ENCODE measurements around the gene FAM240A. TPM values are rescaled to one million over a fixed set of nuclear protein-coding genes. Genes with fewer than 3 reads are reported as not detected.
"Not testable (repeated sequence)": the region's sequence is repeated elsewhere in the genome, so short reads cannot be mapped to it uniquely, and the experiment has no call there.

FAM240A gene
- total RNA-seq, 1 donor from 2014 or later: not detected

DNA sequence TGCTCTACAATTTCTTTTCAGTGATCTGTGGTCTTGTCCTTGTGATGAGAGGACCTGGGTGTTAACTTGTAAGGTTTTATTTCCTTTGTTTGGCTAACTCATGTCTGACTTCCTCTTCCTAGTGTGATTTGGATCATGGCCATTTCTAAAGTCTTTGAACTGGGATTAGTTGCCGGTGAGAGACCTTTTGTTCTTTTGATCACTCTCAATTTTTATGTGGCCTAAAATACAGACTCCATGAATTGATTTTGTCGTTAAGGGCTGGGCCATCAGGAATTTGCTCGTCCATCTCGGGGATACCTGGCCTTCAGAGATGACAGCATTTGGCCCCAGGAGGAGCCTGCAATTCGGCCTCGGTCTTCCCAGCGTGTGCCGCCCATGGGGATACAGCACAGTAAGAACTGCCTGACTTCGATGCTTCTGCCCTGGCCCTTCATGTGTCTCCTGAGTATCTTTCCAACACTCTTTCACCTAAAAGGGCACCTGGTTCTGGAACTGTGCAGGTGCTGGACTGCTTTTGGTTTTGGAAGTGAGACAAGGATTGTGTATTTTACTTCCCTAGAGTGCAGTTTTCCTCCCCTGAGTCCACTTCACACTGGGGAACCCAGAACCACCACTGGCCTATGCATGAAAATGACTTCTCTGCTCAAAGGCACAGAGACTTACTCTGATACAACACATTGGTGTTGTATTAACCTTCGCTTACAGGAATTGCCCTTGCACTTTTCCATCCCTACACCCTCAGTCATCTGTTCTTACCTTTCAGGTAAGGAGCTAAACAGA, 33.2 kb upstream of the FAM240A start:
- intact Hi-C loops (cut with micrococcal nuclease): no loop called here

DNA sequence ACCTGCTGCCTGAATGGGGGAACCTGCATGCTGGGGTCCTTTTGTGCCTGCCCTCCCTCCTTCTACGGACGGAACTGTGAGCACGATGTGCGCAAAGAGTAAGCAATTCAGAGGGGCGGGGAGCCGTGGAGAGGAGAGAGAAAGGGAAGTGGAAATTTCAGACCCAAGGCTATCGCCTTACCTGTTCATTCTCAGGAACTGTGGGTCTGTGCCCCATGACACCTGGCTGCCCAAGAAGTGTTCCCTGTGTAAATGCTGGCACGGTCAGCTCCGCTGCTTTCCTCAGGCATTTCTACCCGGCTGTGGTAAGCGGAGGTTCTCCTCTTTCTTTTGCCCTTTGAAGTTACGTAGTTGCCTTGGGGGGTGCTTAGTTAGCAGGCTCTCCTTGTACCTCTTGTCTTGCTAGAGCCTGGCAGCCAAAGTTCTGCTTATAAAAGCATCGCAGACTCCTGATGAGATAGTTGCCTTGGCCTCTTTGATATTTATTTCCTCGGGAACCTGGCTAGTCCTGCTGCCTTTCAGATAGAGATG, 32.5 kb upstream of the FAM240A start:
- no peak for DNase-seq
- intact Hi-C loops (cut with micrococcal nuclease): no loop called here
- Mint-ChIP-seq H3K27me3 (peaks cover 12% of the 10 kb centered on the region), H3K4me1 (peaks cover 2% of the 10 kb centered on the region), H3K9me3 (no peaks in the 10 kb centered on the region), H3K27ac (no peak overlapping the region), H3K36me3 (ENCODE audit: low read depth) (no peaks in the 10 kb centered on the region), H3K4me3 (no peak overlapping the region)

More for the DNA sequence above, 33.2 kb upstream of the FAM240A start:
- Mint-ChIP-seq H3K4me1 (peaks cover 2% of the 10 kb centered on the region), H3K27me3 (peaks cover 12% of the 10 kb centered on the region), H3K4me3 (no peak overlapping the region), H3K27ac (no peak overlapping the region), H3K36me3 (ENCODE audit: low read depth) (no peaks in the 10 kb centered on the region), H3K9me3 (no peaks in the 10 kb centered on the region)
- DNase-seq: no peak

DNA sequence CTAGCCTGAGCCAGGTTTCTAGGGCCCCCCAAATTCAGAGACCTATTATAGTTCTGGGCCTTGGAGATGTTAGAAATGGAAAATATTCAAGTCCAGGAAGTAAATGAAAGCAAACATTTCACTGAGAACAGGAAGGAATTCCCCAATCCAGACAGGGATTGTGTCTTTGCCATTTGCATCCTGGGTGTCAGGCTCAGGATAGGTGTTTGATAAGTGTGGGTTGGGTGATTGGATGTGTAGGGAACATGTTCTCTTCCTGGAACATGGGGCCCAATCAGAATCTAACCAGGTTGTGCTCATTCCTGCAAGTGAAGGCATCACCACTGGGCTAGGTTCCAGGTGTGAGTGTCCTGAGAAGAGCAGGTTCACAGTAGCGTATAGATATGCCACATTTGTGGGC, 31.6 kb upstream of the FAM240A start:
- no peak for DNase-seq
- H3K9me3 Mint-ChIP-seq: no peaks in the 10 kb centered on the region
- peaks cover 12% of the 10 kb centered on the region for H3K27me3 Mint-ChIP-seq
- H3K27ac Mint-ChIP-seq: no peak overlapping the region
- intact Hi-C loops (cut with micrococcal nuclease): no loop called here
- H3K36me3 Mint-ChIP-seq (ENCODE audit: low read depth): no peaks in the 10 kb centered on the region
- H3K4me1 Mint-ChIP-seq: peaks cover 2% of the 10 kb centered on the region
- H3K4me3 Mint-ChIP-seq: no peak overlapping the region

DNA sequence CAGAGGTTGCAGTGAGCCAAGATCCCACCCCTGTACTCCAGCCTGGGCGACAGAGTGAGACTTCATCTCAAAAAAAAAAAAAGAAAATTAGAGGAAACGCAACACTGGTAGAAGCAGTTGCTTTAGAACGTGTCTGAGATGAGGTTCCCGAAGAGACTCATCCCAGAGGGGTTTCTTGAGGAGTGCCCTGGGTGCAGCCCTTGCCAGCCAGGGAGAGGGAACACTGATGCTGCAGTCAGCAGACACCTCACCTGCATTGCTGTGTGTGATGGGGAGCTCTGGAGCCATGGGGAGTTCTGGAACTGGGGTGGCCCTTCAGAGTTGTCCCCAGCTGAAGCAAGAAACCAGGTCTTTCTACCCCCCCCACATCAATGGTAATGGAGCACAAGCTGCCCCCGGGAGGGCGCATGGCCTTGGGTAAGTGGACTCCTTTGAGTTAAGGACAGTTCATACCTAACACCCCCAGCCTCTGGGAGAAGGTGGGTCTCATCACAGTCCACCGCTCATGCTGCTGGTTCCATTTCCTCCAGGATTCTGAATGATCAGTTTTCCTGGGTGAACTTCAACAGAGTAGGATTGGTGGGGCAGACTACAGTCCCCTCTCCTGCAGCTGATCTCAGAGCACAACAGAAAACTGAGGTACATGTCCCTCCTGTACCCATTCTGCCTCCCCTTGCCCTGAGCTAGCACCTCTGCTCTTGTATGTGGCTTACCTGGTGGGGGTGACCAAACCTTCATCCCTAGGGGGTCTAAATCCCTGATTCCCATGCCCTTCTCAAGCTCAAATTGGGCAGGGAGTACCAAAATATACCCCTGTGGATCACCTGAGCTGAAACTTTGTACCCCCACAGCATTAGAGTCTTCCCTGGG, 27.5 kb upstream of the FAM240A start:
- no peaks in the 10 kb centered on the region for H3K36me3 Mint-ChIP-seq (ENCODE audit: low read depth)
- peaks cover 21% of the 10 kb centered on the region for H3K27me3 Mint-ChIP-seq

DNA sequence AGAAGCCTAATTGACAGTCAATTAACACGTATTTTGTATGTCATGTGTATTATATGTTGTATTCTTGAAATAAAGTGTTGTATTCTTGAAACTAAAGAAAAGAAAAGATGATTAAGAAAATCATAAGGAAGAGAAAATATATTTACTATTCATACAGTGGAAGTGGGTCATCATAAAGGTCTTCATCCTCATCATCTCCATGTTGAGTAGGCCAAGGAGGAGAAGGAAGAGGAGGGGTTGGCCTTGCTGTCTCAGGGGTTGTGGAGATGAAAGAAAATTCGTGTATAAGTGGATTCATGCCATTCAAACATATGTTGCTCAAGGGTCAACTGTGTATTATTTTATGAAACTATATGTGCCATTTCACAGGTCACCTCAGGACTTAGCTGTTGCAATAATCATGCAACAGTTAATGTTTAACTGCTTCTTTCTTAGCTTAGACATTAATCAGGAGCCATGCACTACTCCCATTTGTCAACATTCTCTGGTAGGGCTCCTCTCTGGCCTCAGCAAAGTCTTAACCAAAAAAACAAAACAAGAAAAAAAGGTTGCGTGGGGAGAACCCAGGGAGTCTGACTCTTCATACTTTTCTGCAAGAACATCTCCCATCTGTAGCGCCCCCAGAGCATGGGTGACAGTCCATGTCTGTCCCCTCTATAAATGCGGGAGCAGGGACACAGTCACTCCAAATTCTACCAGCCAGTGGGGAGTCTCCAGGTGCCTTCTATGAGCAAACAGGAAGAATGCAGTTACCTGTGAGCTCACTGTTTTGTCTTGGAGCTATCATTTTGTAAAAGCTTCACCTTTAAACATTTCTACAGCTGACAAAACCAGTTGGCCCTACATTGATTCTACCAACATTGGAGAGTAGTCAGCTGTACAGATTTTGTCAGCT, 26.3 kb upstream of the FAM240A start:
- H3K27me3 Mint-ChIP-seq: peaks cover 23% of the 10 kb centered on the region
- no peak overlapping the region for H3K27ac Mint-ChIP-seq
- H3K4me3 Mint-ChIP-seq: no peak overlapping the region
- intact Hi-C loops (cut with micrococcal nuclease): no loop called here
- H3K4me1 Mint-ChIP-seq: peaks cover 5% of the 10 kb centered on the region
- DNase-seq: no peak
- H3K9me3 Mint-ChIP-seq: no peaks in the 10 kb centered on the region
- no peaks in the 10 kb centered on the region for H3K36me3 Mint-ChIP-seq (ENCODE audit: low read depth)

More for the DNA sequence above, 27.5 kb upstream of the FAM240A start:
- no peaks in the 10 kb centered on the region for H3K9me3 Mint-ChIP-seq
- intact Hi-C loops (cut with micrococcal nuclease): no loop called here
- H3K4me3 Mint-ChIP-seq: no peak overlapping the region
- no peak overlapping the region for H3K27ac Mint-ChIP-seq
- no peak for DNase-seq
- H3K4me1 Mint-ChIP-seq: peaks cover 5% of the 10 kb centered on the region

DNA sequence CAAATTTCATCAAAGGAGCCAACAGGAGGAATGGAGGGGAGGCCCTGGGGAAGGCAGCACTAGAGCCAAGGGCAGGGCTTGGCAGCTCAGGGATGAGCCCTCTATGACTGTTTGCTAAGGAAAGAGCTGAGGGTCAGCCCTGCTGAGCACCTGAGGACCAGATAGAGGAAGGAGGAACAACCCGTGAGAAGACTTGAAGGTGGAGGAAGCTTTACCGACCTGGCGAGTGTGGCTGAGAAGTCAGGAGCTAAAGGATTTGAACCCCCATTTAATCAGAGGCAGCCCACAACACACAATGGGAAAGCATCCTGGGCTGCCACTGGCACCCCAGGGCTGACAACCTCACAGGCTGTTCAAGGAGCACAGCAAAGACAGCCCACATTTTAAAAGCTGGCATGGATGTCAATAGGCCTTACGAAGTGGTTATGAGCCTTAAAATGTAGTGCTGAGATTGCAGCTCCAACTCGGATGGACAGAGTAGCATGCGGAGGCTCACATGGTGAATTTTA, 25.5 kb upstream of the FAM240A start:
- H3K27me3 Mint-ChIP-seq: peaks cover 28% of the 10 kb centered on the region
- DNase-seq: no peak
- H3K4me1 Mint-ChIP-seq: peaks cover 5% of the 10 kb centered on the region
- no peaks in the 10 kb centered on the region for H3K36me3 Mint-ChIP-seq (ENCODE audit: low read depth)
- intact Hi-C loops (cut with micrococcal nuclease): no loop called here
- H3K4me3 Mint-ChIP-seq: no peak overlapping the region
- H3K9me3 Mint-ChIP-seq: no peaks in the 10 kb centered on the region
- H3K27ac Mint-ChIP-seq: no peak overlapping the region

DNA sequence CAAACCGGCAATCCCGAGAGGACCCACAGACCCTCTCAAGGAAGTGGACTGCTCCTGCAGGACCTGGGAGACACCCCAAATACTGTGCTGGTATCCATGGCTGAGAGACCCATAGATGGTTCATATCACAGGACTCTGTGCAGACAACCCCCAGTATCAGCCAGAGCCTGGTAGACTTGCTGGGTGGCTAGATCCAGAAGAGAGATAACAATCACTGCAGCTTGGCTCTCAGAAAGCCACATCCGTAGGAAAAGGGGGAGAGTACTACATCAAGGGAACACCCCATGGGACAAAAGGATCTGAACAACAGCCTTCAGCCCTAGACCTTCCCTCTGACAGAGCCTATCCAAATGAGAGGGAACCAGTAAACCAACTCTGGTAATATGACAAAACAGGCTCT, 25.1 kb upstream of the FAM240A start:
- H3K27me3 Mint-ChIP-seq: peaks cover 28% of the 10 kb centered on the region
- H3K4me1 Mint-ChIP-seq; H3K27ac Mint-ChIP-seq; intact Hi-C loops (cut with micrococcal nuclease); H3K36me3 Mint-ChIP-seq (ENCODE audit: low read depth); H3K4me3 Mint-ChIP-seq; H3K9me3 Mint-ChIP-seq; DNase-seq: not testable (repeated sequence)

DNA sequence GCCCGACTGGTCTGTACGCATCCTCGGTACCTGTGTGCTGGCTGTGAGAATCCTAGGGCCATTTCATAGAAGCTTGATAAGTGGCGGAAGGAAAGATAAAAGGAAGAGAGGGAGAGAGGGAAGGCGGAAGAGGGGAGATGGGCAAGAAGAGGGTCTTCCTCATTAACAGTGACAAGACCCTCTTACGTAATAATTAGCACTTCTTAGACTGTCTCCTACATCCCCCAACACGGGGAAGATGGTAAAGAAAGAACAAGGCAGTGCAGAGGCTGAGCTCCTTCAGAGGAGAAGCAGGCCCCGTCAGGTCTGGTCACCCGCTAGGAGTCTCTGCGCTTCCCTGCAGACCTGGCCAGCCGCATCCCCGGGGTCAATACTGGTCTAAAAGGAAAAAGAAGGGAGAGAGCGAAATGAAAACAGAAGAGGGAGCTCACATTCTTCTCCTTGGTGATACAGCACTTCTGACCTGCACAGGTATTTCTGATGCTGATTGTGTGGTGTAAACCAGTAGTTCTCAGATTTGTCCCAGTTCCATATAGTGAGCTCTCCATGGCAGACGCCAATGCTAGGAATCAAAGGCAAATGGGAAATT, 19.0 kb upstream of the FAM240A start:
- Mint-ChIP-seq H3K27ac (no peak overlapping the region), H3K9me3 (no peaks in the 10 kb centered on the region)

DNA sequence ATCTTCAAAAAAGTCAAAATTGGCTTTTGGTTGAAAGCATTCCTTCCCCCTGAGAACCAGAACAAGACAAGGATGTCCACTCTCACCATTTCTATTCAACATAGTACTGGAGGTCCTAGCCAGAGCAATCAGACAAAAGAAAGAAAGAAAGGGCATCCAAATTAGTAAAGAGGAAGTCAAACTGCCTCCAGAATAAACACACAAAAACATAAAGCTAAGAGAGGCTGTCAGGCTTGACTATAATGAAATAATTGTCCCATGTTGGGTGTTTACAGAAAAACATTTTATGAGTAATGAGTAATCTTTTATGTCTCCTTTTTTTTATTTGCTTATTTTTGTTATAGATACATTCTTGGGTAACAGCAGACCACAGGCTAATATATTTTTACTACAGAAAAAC, 18.3 kb upstream of the FAM240A start:
- DNase-seq: no peak
- Mint-ChIP-seq H3K27ac (no peak overlapping the region), H3K27me3 (peaks cover 24% of the 10 kb centered on the region), H3K4me1 (no peaks in the 10 kb centered on the region), H3K9me3 (no peaks in the 10 kb centered on the region), H3K36me3 (ENCODE audit: low read depth) (no peaks in the 10 kb centered on the region), H3K4me3 (no peak overlapping the region)
- intact Hi-C loops (cut with micrococcal nuclease): no loop called here

More for the DNA sequence above, 19.0 kb upstream of the FAM240A start:
- Mint-ChIP-seq H3K4me1 (no peaks in the 10 kb centered on the region), H3K36me3 (ENCODE audit: low read depth) (no peaks in the 10 kb centered on the region), H3K27me3 (peaks cover 23% of the 10 kb centered on the region), H3K4me3 (no peak overlapping the region)
- intact Hi-C loops (cut with micrococcal nuclease): no loop called here
- DNase-seq: no peak

DNA sequence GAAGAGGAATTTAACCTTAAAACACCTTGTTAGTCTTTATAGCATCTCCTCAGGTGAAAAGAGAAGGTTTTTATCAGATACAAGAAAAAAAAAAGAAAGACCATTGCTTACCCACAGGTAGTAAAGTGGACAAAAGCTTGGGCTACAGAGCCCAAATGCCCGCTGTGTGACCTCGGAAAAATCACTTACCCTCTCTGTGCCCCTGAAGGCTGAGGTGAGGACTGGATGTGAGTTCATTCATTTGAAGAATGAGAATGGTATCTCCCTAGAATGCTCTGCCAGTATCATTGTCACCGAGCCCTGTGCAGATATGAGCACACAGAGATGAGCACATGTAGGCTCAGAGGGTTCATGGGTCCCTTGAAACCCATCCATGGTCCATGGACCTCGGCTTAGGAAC, 17.6 kb upstream of the FAM240A start:
- Mint-ChIP-seq H3K36me3 (ENCODE audit: low read depth) (no peaks in the 10 kb centered on the region), H3K9me3 (no peaks in the 10 kb centered on the region), H3K4me3 (no peak overlapping the region), H3K27ac (no peak overlapping the region), H3K27me3 (peaks cover 24% of the 10 kb centered on the region), H3K4me1 (no peaks in the 10 kb centered on the region)
- DNase-seq: no peak
- intact Hi-C loops (cut with micrococcal nuclease): no loop called here

DNA sequence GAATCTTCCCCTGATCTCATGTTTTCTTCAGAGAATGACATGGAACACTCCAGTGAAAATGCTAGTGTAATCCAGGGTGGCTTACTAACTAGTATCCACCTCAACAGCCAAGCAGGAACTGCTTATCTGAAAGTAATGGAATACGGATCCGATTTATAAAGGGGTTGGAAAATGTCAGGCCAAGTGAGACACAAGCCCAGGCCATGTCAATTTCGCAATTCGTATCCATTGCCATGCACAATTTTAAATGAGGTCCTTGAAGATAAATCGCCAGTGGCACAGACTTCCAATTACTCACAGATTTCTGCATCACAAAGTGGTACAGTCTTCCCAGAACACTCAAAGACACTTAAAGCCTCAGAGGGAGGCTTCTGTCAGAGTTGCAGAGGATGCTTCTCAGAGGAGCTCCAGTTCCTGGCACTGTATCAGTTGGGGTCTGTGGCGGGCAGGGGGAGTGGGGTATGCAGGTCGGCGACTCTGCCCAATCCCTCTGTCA, 16.5 kb upstream of the FAM240A start:
- H3K36me3 Mint-ChIP-seq (ENCODE audit: low read depth): no peaks in the 10 kb centered on the region
- no peak overlapping the region for H3K4me3 Mint-ChIP-seq
- no peaks in the 10 kb centered on the region for H3K4me1 Mint-ChIP-seq
- H3K27ac Mint-ChIP-seq: no peak overlapping the region
- intact Hi-C loops (cut with micrococcal nuclease): no loop called here
- peaks cover 22% of the 10 kb centered on the region for H3K27me3 Mint-ChIP-seq
- DNase-seq: no peak
- H3K9me3 Mint-ChIP-seq: no peaks in the 10 kb centered on the region

DNA sequence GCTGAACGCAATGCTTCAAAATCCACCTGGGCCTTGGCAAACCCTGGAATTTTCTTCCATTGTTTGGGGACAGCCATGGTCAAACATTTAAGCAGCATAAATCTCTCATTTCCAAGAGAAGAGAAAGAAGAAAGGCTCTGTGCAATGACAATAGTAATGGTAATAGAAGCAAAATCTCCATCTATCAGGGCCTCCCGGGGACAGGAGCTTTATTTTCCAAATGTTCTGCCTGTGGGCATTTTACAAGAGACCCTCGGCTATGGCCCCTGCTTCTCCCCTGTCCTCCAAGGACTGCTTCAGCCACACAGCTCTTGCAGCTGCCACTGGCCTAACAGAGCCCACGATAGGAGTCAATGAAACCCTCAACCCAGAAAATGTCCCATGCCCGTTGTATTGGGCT, 12.7 kb upstream of the FAM240A start:
- peaks cover 7% of the 10 kb centered on the region for H3K27me3 Mint-ChIP-seq
- no peak for DNase-seq
- H3K9me3 Mint-ChIP-seq: no peaks in the 10 kb centered on the region
- no peak overlapping the region for H3K4me3 Mint-ChIP-seq
- intact Hi-C loops (cut with micrococcal nuclease): no loop called here
- H3K4me1 Mint-ChIP-seq: no peaks in the 10 kb centered on the region
- no peak overlapping the region for H3K27ac Mint-ChIP-seq
- H3K36me3 Mint-ChIP-seq (ENCODE audit: low read depth): no peaks in the 10 kb centered on the region
